GM12878 (cell line): ENCODE results near the gene IFITM5. TPM values are rescaled to one million over a fixed set of nuclear protein-coding genes. Genes with fewer than 3 reads are reported as not detected.

ENCODE experiments used
- ATAC-seq: fragments of 200-7000 bp; cut with Tn5 transposase; 3 replicates; pipeline ENCODE4 v1.9.1; 2020; ENCODE audit warnings: mild to moderate bottlenecking, moderate library complexity
- BruUV-seq: library from RNA; stranded (reverse); fragments of 400-500 nt; replicated peaks from 2 replicates; lab custom pipeline; 2021; lab: Mats Ljungman, UMichigan
- CTCF ChIA-PET: fragments of 300-600 bp; sonication (Branson Sonifier 250); formaldehyde crosslinking; extraction: SDS; loops from one replicate; lab custom pipeline; 2021; ENCODE audit warnings: inconsistent platforms; lab: Yijun Ruan, JAX
- POLR2A ChIA-PET: fragments of 350-600 bp; formaldehyde crosslinking; extraction: SDS; loops from one replicate; lab custom pipeline; 2021; ENCODE audit warnings: inconsistent platforms; lab: Charles Lee
- RAD21 ChIA-PET: fragments of 300-600 bp; sonication (Branson Sonifier 250); formaldehyde crosslinking; loops from one replicate; lab custom pipeline; 2023; ENCODE audit warnings: antibody characterized with exemption; ENCODE audit not compliant: unreplicated experiment; lab: Charles Lee
- SMC1A ChIA-PET: fragments of 300-600 bp; sonication (Branson Sonifier 250); formaldehyde crosslinking; loops from one replicate; lab custom pipeline; 2023; ENCODE audit not compliant: unreplicated experiment, uncharacterized antibody; lab: Charles Lee
- DNase-seq: peaks from one replicate; pipeline ENCODE4 v3.0.0-alpha.2; 2011; ENCODE audit warnings: low read depth, low spot score
- FAIRE-seq: peaks from 3 replicates; lab custom pipeline; 2011; peaks lifted over from hg19 to GRCh38; lab: Jason Lieb, UNC
- H2AFZ ChIP-seq: 2 replicates; pipeline ENCODE4 v1.6.0; 2011; ENCODE audit warnings: low read depth, low read length, control low read depth; ENCODE audit not compliant: control insufficient read depth
- H3K27ac ChIP-seq: 2 replicates; pipeline ENCODE4 v1.5.1; 2011; ENCODE audit warnings: control low read depth; ENCODE audit not compliant: control insufficient read depth, insufficient read depth
- H3K27me3 ChIP-seq, 2 experiments: replicated peaks in 1 of 2; 2 replicates each; pipeline versions ENCODE4 v1.6.0 to v1.6.1; 2011; ENCODE audit warnings: low read length in 1 of 2; ENCODE audit not compliant: control insufficient read depth in 2 of 2, insufficient read depth in 2 of 2
- H3K36me3 ChIP-seq, 2 experiments: 2 replicates each; pipeline ENCODE4 v1.5.1; 2011; ENCODE audit warnings: low read length in 1 of 2; ENCODE audit not compliant: control insufficient read depth in 2 of 2, insufficient read depth in 2 of 2
- H3K4me1 ChIP-seq: 2 replicates; pipeline ENCODE4 v1.6.1; 2011; ENCODE audit warnings: mild to moderate bottlenecking, low read length, moderate library complexity, mixed read lengths; ENCODE audit not compliant: control insufficient read depth, insufficient read depth
- H3K4me2 ChIP-seq: 2 replicates; pipeline ENCODE4 v1.6.0; 2011; ENCODE audit warnings: control low read depth; ENCODE audit not compliant: control insufficient read depth, insufficient read depth
- H3K4me3 ChIP-seq: fragments of 200-600 bp; sonication (generic); 2 replicates; pipeline ENCODE4 v1.5.1; 2016
- H3K79me2 ChIP-seq: 2 replicates; pipeline ENCODE4 v1.6.0; 2011; ENCODE audit warnings: low read length; ENCODE audit not compliant: control insufficient read depth, insufficient read depth
- H3K9ac ChIP-seq: 2 replicates; pipeline ENCODE4 v1.8.0; 2011; ENCODE audit warnings: low read length, control low read depth, mixed read lengths; ENCODE audit not compliant: control insufficient read depth, insufficient read depth
- H3K9me3 ChIP-seq: replicated peaks from 3 replicates; pipeline ENCODE4 v1.5.1; 2011; ENCODE audit warnings: mild to moderate bottlenecking, low read length; ENCODE audit not compliant: control insufficient read depth, insufficient read depth
- H4K20me1 ChIP-seq: 2 replicates; pipeline ENCODE4 v1.6.0; 2011; ENCODE audit not compliant: control insufficient read depth, insufficient read depth
- BHLHE40 ChIP-seq, 2 experiments: fragments of 450-650 bp in 1 of 2; IDR thresholded peaks; 2 replicates each; pipeline ENCODE4 v1.6.1; 2011 to 2017; ENCODE audit warnings: low read depth in 2 of 2, borderline replicate concordance in 1 of 2, improper control_type of control experiment in 1 of 2, low read length in 1 of 2, mild to moderate bottlenecking in 1 of 2
- CHD2 ChIP-seq: IDR thresholded peaks from 2 replicates; pipeline ENCODE4 v1.6.1; 2011; ENCODE audit warnings: low read depth, low read length, improper control_type of control experiment, borderline replicate concordance
- WGBS: methylation state at CpG from one replicate; pipeline ENCODE4 v1.1.6; 2016; ENCODE audit warnings: low lambda C conversion rate; ENCODE audit not compliant: insufficient replicate concordance, insufficient coverage; ENCODE audit errors: missing lambda C conversion rate; 5-methylcytosine and 5-hydroxymethylcytosine counted together
- in situ Hi-C: fragments of 300-500 bp; cut with MboI; formaldehyde crosslinking; loops from 9 replicates; pipeline ENCODE4 v1.14.3; 2018; ENCODE audit warnings: mixed read lengths
- intact Hi-C: fragments of 100-400 bp; cut with micrococcal nuclease; formaldehyde crosslinking; loops from one replicate; pipeline ENCODE4 v1.14.2; 2022; ENCODE audit not compliant: unreplicated experiment
- polyA plus RNA-seq, 11 experiments: library from polyadenylated mRNA; depleted of rRNA in 4 of 11; unstranded in 6 of 11; stranded (reverse) in 5 of 11; fragments of >200 nt; fragmentation: Nextera tagmentation in 4 of 11; fragmentation: Illumina TruSeq in 1 of 11; extraction: Ambion mirVana in 4 of 11; extraction: Trizol in 1 of 11; gene quantifications; 1 replicate in 1 of 11; 2 replicates in 10 of 11; pipeline versions ENCODE4 v1.2.1 to v1.2.3, GENCODE V29; 2011 to 2016; ENCODE audit warnings: inconsistent platforms in 2 of 11, missing spikeins in 2 of 11, low read depth in 1 of 11
- total RNA-seq, 4 experiments: library from RNA; depleted of rRNA in 3 of 4; stranded (reverse); fragments of >200 nt in 3 of 4; fragmentation: Illumina TruSeq in 1 of 4; extraction: Trizol in 1 of 4; gene quantifications; 2 replicates each; pipeline versions ENCODE4 v1.2.1 to v1.2.3, GENCODE V29; 2013 to 2021

IFITM5 gene
- total and polyA plus RNA-seq, 10 of the 15 experiments (the other 5 are each of a cell fraction or from before 2014, with no cell fraction given): not detected

DNA sequence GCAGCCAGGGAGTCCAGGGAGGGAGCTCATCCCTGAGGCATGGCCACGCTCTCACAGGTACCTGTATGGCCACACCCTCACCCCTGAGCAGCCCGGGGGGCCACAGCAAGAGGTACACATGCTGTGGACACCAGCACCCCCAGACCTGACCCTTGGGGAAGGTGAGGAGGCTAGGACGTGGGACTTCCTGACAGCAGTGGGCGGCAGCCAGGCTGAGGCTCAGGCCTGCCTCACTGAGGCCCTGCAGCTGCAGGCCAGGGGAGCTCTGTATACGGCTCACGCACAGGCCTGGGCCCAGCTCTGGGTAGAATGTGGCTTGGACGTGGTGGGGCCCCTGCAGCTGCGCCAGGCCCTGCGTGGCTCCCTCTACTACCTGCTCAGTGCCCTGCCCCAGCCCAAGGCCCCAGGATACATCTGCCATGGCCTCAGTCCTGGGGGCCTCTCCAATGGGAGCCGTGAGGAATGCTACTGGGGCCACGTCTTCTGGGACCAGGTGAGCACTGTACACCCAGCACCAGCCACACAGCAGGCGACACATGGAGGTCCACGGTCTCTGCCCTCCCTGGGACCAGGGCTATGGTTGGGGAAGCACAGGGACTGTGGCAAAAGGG is 8.6 kb downstream of the IFITM5 start:
- Histone ChIP-seq H4K20me1 (no peaks in the 10 kb centered on the region), H3K27me3 (peaks cover 1 to 2% of the 10 kb centered on the region in 2 experiments; a peak in 3 of 4 replicates), H3K9me3 (no peaks in the 10 kb centered on the region), H3K4me1 (peaks cover 8% of the 10 kb centered on the region; the same call in 1 of the 2 replicates), H2AFZ (no peak overlapping the region), H3K79me2 (no peaks in the 10 kb centered on the region)
- WGBS: 81% methylated on average over 13 of the region's 13 CpGs
- intact Hi-C loops: no loop called here
- in situ Hi-C loops: no loop called here
- SMC1A ChIA-PET: interaction anchor here (1.2 kb wide), 1 partner anchor 40 kb away, joined by 4 read pairs; no protein-coding TSS in a partner anchor
- ATAC-seq (no peak), FAIRE-seq (no peak)
- TF ChIP-seq CHD2 (no peak), BHLHE40 (IDR thresholded peaks at IDR 0.05; ENCODE audit: borderline replicate concordance in 1 of 2, low read depth in 2 of 2, low read length in 1 of 2) (no peak)
- TF ChIP-seq, all 136 proteins: peak for 0
- DNase-seq: no peak
- H3K4me3 ChIP-seq: no peak overlapping the region
- ChIA-PET CTCF (interaction anchor here (1.7 kb wide), 1 partner anchor 37 kb away, joined by 3 read pairs; no protein-coding TSS in a partner anchor), RAD21 (no interaction called here), POLR2A (interaction anchor here (1.2 to 3.5 kb wide), 2 partner anchors 23 to 39 kb away, joined by 3 to 10 read pairs; no protein-coding TSS in a partner anchor)
- H3K9ac ChIP-seq: no peak overlapping the region
- H3K36me3 ChIP-seq: no peaks in the 10 kb centered on the region
- no TSS peak for BruUV-seq
- H3K27ac ChIP-seq: no peak overlapping the region
- H3K4me2 ChIP-seq: no peak overlapping the region
